ENCODE measurements around the gene VAC14.
A peak's percentile ranks its signal among the peaks of the same experiment; 100 is the strongest.

VAC14 gene

GRCh38 chr16:70784692-70785555, 16.0 kb downstream of the VAC14 start:
- DNase-seq: no peak

GRCh38 chr16:70782237-70782636, 18.7 kb downstream of the VAC14 start:
- DNase-seq: no peak

- DNase-seq: no peak
Observed at GRCh38 chr16:70781800-70782199, 19.2 kb downstream of the VAC14 start.

GRCh38 chr16:70780546-70780945, 20.4 kb downstream of the VAC14 start:
- DNase-seq: no peak

- no peak for DNase-seq
Observed at GRCh38 chr16:70779361-70779760, 21.6 kb downstream of the VAC14 start.

GRCh38 chr16:70778901-70779309, 22.1 kb downstream of the VAC14 start:
- DNase-seq: no peak

- no peak for DNase-seq
Observed at GRCh38 chr16:70777973-70778406, 23.0 kb downstream of the VAC14 start.

- no peak for DNase-seq
Observed at GRCh38 chr16:70777496-70777895, 23.5 kb downstream of the VAC14 start.

GRCh38 chr16:70775399-70775798, 25.6 kb downstream of the VAC14 start:
- no peak for DNase-seq

- DNase-seq: no peak
Observed at GRCh38 chr16:70774261-70774660, 26.7 kb downstream of the VAC14 start.

- DNase-seq: no peak
Observed at GRCh38 chr16:70772493-70772892, 28.5 kb downstream of the VAC14 start.

GRCh38 chr16:70770626-70771552, 30.1 kb downstream of the VAC14 start:
- DNase-seq: peak; percentile 83

- DNase-seq: no peak
Observed at GRCh38 chr16:70770291-70770625, 30.7 kb downstream of the VAC14 start.

- no peak for DNase-seq
Observed at GRCh38 chr16:70769761-70770160, 31.2 kb downstream of the VAC14 start.

- no peak for DNase-seq
Observed at GRCh38 chr16:70769131-70769530, 31.8 kb downstream of the VAC14 start.

GRCh38 chr16:70768203-70768580, 32.8 kb downstream of the VAC14 start:
- DNase-seq: no peak

- DNase-seq: no peak
Observed at GRCh38 chr16:70767377-70768202, 33.4 kb downstream of the VAC14 start.

- DNase-seq: no peak
Observed at GRCh38 chr16:70766658-70767057, 34.3 kb downstream of the VAC14 start.

- no peak for DNase-seq
Observed at GRCh38 chr16:70766176-70766575, 34.8 kb downstream of the VAC14 start.

- DNase-seq: no peak
Observed at GRCh38 chr16:70765491-70765890, 35.5 kb downstream of the VAC14 start.

- DNase-seq: no peak
Observed at GRCh38 chr16:70764632-70765031, 36.3 kb downstream of the VAC14 start.

GRCh38 chr16:70760221-70760620, 40.7 kb downstream of the VAC14 start:
- no peak for DNase-seq

GRCh38 chr16:70759666-70760065, 41.3 kb downstream of the VAC14 start:
- no peak for DNase-seq
